Measurements from ENCODE around the gene NIPBL.
A peak's percentile ranks its signal among the peaks of the same experiment; 100 is the strongest.
"Not testable (repeated sequence)": the region's sequence is repeated elsewhere in the genome, so short reads cannot be mapped to it uniquely, and the experiment has no call there.

The NIPBL gene

GRCh38 chr5:36945687-36946086 lies 69.1 kb downstream of the NIPBL start:
- DNase-seq (ENCODE audit: low spot score) = no peak

GRCh38 chr5:36946101-36946500 lies 69.5 kb downstream of the NIPBL start:
- no peak for DNase-seq (ENCODE audit: low spot score)

- DNase-seq (ENCODE audit: low spot score) = no peak
These were observed 71.5 kb downstream of the NIPBL start for GRCh38 chr5:36948041-36948440.

GRCh38 chr5:36948650-36949049 lies 72.1 kb downstream of the NIPBL start:
- no peak for DNase-seq (ENCODE audit: low spot score)

- DNase-seq (ENCODE audit: low spot score) = no peak
These were observed 73.0 kb downstream of the NIPBL start for GRCh38 chr5:36949593-36949992.

- peak; percentile 28 for DNase-seq (ENCODE audit: low spot score)
These were observed 74.3 kb downstream of the NIPBL start for GRCh38 chr5:36950586-36951457.

- no peak for DNase-seq (ENCODE audit: low spot score)
These were observed 76.5 kb downstream of the NIPBL start for GRCh38 chr5:36953043-36953442.

- no peak for DNase-seq (ENCODE audit: low spot score)
These were observed 81.5 kb downstream of the NIPBL start for GRCh38 chr5:36957953-36958537.

GRCh38 chr5:36958612-36959011 lies 82.0 kb downstream of the NIPBL start:
- DNase-seq (ENCODE audit: low spot score) = no peak

- no peak for DNase-seq (ENCODE audit: low spot score)
These were observed 88.6 kb downstream of the NIPBL start for GRCh38 chr5:36965179-36965578.

- DNase-seq (ENCODE audit: low spot score) = no peak
These were observed 93.3 kb downstream of the NIPBL start for GRCh38 chr5:36969700-36970395.

GRCh38 chr5:36978196-36978595 lies 101.6 kb downstream of the NIPBL start:
- no peak for DNase-seq (ENCODE audit: low spot score)

GRCh38 chr5:36982146-36982545 lies 105.6 kb downstream of the NIPBL start:
- DNase-seq (ENCODE audit: low spot score) = peak; percentile 77

- DNase-seq (ENCODE audit: low spot score) = no peak
These were observed 108.8 kb downstream of the NIPBL start for GRCh38 chr5:36985387-36985786.

- no peak for DNase-seq (ENCODE audit: low spot score)
These were observed 111.8 kb downstream of the NIPBL start for GRCh38 chr5:36988396-36988795.

- no peak for DNase-seq (ENCODE audit: low spot score)
These were observed 122.0 kb downstream of the NIPBL start for GRCh38 chr5:36998578-36998977.

GRCh38 chr5:37002176-37002751 lies 125.7 kb downstream of the NIPBL start:
- DNase-seq (ENCODE audit: low spot score) = no peak

GRCh38 chr5:37005252-37005651 lies 128.7 kb downstream of the NIPBL start:
- no peak for DNase-seq (ENCODE audit: low spot score)

- peak; percentile 54 for DNase-seq (ENCODE audit: low spot score)
These were observed 129.5 kb downstream of the NIPBL start for GRCh38 chr5:37005946-37006540.

- not testable (repeated sequence) for DNase-seq (ENCODE audit: low spot score)
These were observed 136.6 kb downstream of the NIPBL start for GRCh38 chr5:37013181-37013580.

GRCh38 chr5:37014321-37014720 lies 137.8 kb downstream of the NIPBL start:
- DNase-seq (ENCODE audit: low spot score) = no peak

All from RKO (cell line).